H9 (cell line): ENCODE results near the gene RBM27. TPM values are rescaled to one million over a fixed set of nuclear protein-coding genes. Genes with fewer than 3 reads are reported as not detected.
"Not testable (repeated sequence)": the region's sequence is repeated elsewhere in the genome, so short reads cannot be mapped to it uniquely, and the experiment has no call there.

Source experiments
- DNase-seq: peaks from one replicate; pipeline ENCODE4 v3.0.0-alpha.2; 2017
- H2AFZ ChIP-seq: one replicate; pipeline ENCODE4 v1.6.1; 2013; ENCODE audit warnings: mild to moderate bottlenecking, low read length, control low read depth, moderate library complexity
- H2AK5ac ChIP-seq: 2 replicates; pipeline ENCODE4 v1.6.1; 2013; ENCODE audit warnings: low read length, control low read depth, mixed read lengths; ENCODE audit not compliant: insufficient read length
- H2BK120ac ChIP-seq: one replicate; pipeline ENCODE4 v1.6.1; 2013; ENCODE audit warnings: low read depth, mild to moderate bottlenecking, low read length, control low read depth, inconsistent platforms; ENCODE audit not compliant: poor library complexity, severe bottlenecking
- H2BK12ac ChIP-seq: 2 replicates; pipeline ENCODE4 v1.6.1; 2013; ENCODE audit warnings: low read length, control low read depth, mixed read lengths, low read depth; ENCODE audit not compliant: insufficient read length
- H2BK15ac ChIP-seq: 2 replicates; pipeline ENCODE4 v1.6.1; 2013; ENCODE audit warnings: low read depth, low read length, control low read depth
- H2BK20ac ChIP-seq: one replicate; pipeline ENCODE4 v1.6.1; 2013; ENCODE audit warnings: low read depth, mild to moderate bottlenecking, low read length, control low read depth, inconsistent platforms; ENCODE audit not compliant: poor library complexity, severe bottlenecking
- H2BK5ac ChIP-seq: 2 replicates; pipeline ENCODE4 v1.6.1; 2013; ENCODE audit warnings: low read length, control low read depth, mixed read lengths; ENCODE audit not compliant: insufficient read length
- H3K14ac ChIP-seq: 2 replicates; pipeline ENCODE4 v1.6.1; 2013; ENCODE audit warnings: low read length, control low read depth; ENCODE audit not compliant: insufficient read depth
- H3K18ac ChIP-seq: 2 replicates; pipeline ENCODE4 v1.6.1; 2013; ENCODE audit warnings: low read depth, mild to moderate bottlenecking, mixed read lengths, low read length, control low read depth; ENCODE audit not compliant: insufficient read length
- H3K23ac ChIP-seq: 2 replicates; pipeline ENCODE4 v1.6.1; 2013; ENCODE audit warnings: low read length, control low read depth, mixed read lengths, low read depth; ENCODE audit not compliant: insufficient read length
- H3K23me2 ChIP-seq: 2 replicates; pipeline ENCODE4 v1.6.1; 2013; ENCODE audit warnings: low read depth, mild to moderate bottlenecking, mixed read lengths, low read length, control low read depth; ENCODE audit not compliant: insufficient read length, poor library complexity, severe bottlenecking
- H3K27ac ChIP-seq: 2 replicates; pipeline ENCODE4 v1.5.1; 2013; ENCODE audit warnings: low read length, control low read depth, mixed read lengths, low read depth; ENCODE audit not compliant: insufficient read length
- H3K27me3 ChIP-seq: 2 replicates; pipeline ENCODE4 v1.6.1; 2013; ENCODE audit warnings: low read length, control low read depth, inconsistent platforms; ENCODE audit not compliant: insufficient read depth
- H3K4ac ChIP-seq: 2 replicates; pipeline ENCODE4 v1.6.1; 2013; ENCODE audit warnings: low read depth, mild to moderate bottlenecking, control low read depth, inconsistent platforms, low read length, moderate library complexity
- H3K4me1 ChIP-seq: 2 replicates; pipeline ENCODE4 v1.6.1; 2013; ENCODE audit warnings: low read length, control low read depth, inconsistent platforms; ENCODE audit not compliant: insufficient read depth
- H3K4me2 ChIP-seq: 2 replicates; pipeline ENCODE4 v1.6.1; 2013; ENCODE audit warnings: low read length, control low read depth, mixed read lengths; ENCODE audit not compliant: insufficient read length, insufficient read depth
- H3K56ac ChIP-seq: 2 replicates; pipeline ENCODE4 v1.6.1; 2013; ENCODE audit warnings: low read depth, mild to moderate bottlenecking, mixed read lengths, low read length, control low read depth; ENCODE audit not compliant: insufficient read length
- H3K79me1 ChIP-seq: 2 replicates; pipeline ENCODE4 v1.6.1; 2013; ENCODE audit warnings: low read depth, mild to moderate bottlenecking, moderate library complexity, low read length, control low read depth, inconsistent platforms; ENCODE audit not compliant: insufficient read depth, poor library complexity, severe bottlenecking
- H3K79me2 ChIP-seq: 2 replicates; pipeline ENCODE4 v1.6.1; 2013; ENCODE audit warnings: low read length, control low read depth, inconsistent platforms; ENCODE audit not compliant: insufficient read depth
- H3K9ac ChIP-seq: 2 replicates; pipeline ENCODE4 v1.6.1; 2013; ENCODE audit warnings: low read length, control low read depth, mixed read lengths; ENCODE audit not compliant: insufficient read length; ENCODE audit errors: extremely low read depth
- H3K9me3 ChIP-seq: one replicate; pipeline ENCODE4 v1.6.1; 2013; ENCODE audit warnings: low read depth, low read length, inconsistent platforms; ENCODE audit not compliant: control insufficient read depth
- H3T11ph ChIP-seq: one replicate; pipeline ENCODE4 v1.6.1; 2013; ENCODE audit warnings: mild to moderate bottlenecking, low read length, control low read depth, inconsistent platforms
- H4K20me1 ChIP-seq: one replicate; pipeline ENCODE4 v1.6.1; 2013; ENCODE audit not compliant: control insufficient read depth, insufficient read length, insufficient read depth
- H4K5ac ChIP-seq: 2 replicates; pipeline ENCODE4 v1.6.1; 2013; ENCODE audit warnings: low read depth, mild to moderate bottlenecking, mixed read lengths, low read length, control low read depth; ENCODE audit not compliant: insufficient read length
- H4K8ac ChIP-seq: replicated peaks from 2 replicates; pipeline ENCODE4 v1.6.1; 2013; ENCODE audit warnings: low read length, control low read depth, mixed read lengths, low read depth; ENCODE audit not compliant: insufficient read length
- H4K91ac ChIP-seq: 2 replicates; pipeline ENCODE4 v1.6.1; 2013; ENCODE audit warnings: low read depth, mild to moderate bottlenecking, moderate library complexity, mixed read lengths, low read length, control low read depth; ENCODE audit not compliant: insufficient read length
- H3K27ac Mint-ChIP-seq, 3 experiments: 2 replicates in 2 of 3; 3 replicates in 1 of 3; pipeline ENCODE4 v1.8.0; 2020 to 2021; ENCODE audit warnings: mixed read lengths in 3 of 3, mild to moderate bottlenecking in 1 of 3, moderate library complexity in 1 of 3
- H3K27me3 Mint-ChIP-seq: 2 replicates; pipeline ENCODE4 v1.8.0; 2021; ENCODE audit warnings: low read depth, mild to moderate bottlenecking, moderate library complexity, mixed read lengths
- H3K36me3 Mint-ChIP-seq, 3 experiments: 2 replicates in 2 of 3; 3 replicates in 1 of 3; pipeline ENCODE4 v1.8.0; 2020 to 2021; ENCODE audit warnings: low read depth in 3 of 3, mixed read lengths in 3 of 3; ENCODE audit not compliant: insufficient read depth in 1 of 3
- H3K4me1 Mint-ChIP-seq, 2 experiments: 2 replicates each; pipeline ENCODE4 v1.8.0; 2020; ENCODE audit warnings: mixed read lengths in 2 of 2
- H3K4me3 Mint-ChIP-seq, 2 experiments: 2 replicates in 1 of 2; 3 replicates in 1 of 2; pipeline ENCODE4 v1.8.0; 2020 to 2021; ENCODE audit warnings: mild to moderate bottlenecking in 2 of 2, mixed read lengths in 2 of 2, moderate library complexity in 1 of 2
- H3K9me3 Mint-ChIP-seq, 2 experiments: 2 replicates in 1 of 2; 3 replicates in 1 of 2; pipeline ENCODE4 v1.8.0; 2020; ENCODE audit warnings: mild to moderate bottlenecking in 2 of 2, mixed read lengths in 2 of 2, moderate library complexity in 1 of 2
- WGBS: extraction: QIAGEN DNeasy Blood & Tissue Kit; methylation state at CpG from one replicate; pipeline ENCODE4 v1.1.7; 2013; ENCODE audit warnings: missing lambda C conversion rate, low lambda C conversion rate, mixed read lengths; ENCODE audit not compliant: insufficient read length; ENCODE audit errors: extremely low coverage; 5-methylcytosine and 5-hydroxymethylcytosine counted together
- total RNA-seq: library from RNA; stranded (reverse); gene quantifications from 2 replicates; pipeline ENCODE4 v1.2.1, GENCODE V29; 2021
- TF ChIP-seq, protein P1 (sequence below): fragments of 200-600 bp; sonication (generic); conservative IDR thresholded peaks from 3 replicates; pipeline ENCODE4 v1.8.0; 2021; ENCODE audit warnings: antibody characterized with exemption, mild to moderate bottlenecking

RBM27 gene
- total RNA-seq, 1 experiment from 2014 or later, result 33.8 TPM

DNA sequence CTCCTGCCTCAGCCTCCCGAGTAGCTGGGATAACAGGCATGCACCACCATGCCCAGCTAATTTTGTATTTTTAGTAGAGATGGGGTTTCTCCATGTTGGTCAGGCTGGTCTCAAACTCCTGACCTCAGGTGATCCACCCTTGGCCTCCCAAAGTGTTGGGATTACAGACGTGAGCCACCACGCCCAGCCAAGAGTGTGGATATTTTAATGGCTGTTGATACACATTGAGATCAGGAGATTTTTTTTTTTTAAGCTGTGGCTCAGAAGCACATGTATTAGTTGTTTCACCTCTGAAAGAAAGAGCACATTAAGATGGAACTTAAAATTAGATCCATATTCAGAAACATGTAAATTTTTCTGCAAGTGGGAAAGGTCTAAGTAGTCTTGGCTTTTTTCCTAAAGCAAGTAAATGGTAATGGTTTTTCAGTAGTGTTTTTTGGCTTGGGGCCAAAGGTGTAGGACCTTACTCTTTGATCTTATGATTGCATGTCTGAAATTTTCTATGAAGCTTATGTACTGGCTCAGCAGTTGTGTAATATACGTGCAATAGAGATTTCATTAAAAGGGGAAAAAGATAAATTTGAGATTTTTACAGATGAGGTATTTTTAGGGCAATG, 9.9 kb downstream of the RBM27 start:
- Mint-ChIP-seq H3K4me3 (no peak overlapping the region), H3K27ac (0 out of 7 replicates have a peak overlapping the region, but pooled peaks of 1 of the 3 experiments have one; percentile 39), H3K4me1 (no peaks in the 10 kb centered on the region), H3K27me3 (no peaks in the 10 kb centered on the region), H3K36me3 (peaks cover 3 to 5% (median 4%) of the 10 kb centered on the region in 3 experiments; a peak in 3 of 7 replicates), H3K9me3 (no peaks in the 10 kb centered on the region)
- Histone ChIP-seq H3K4ac (no peak overlapping the region), H3K4me2 (no peak overlapping the region), H3K18ac (no peak overlapping the region), H4K5ac (no peak overlapping the region), H3K27me3 (no peaks in the 10 kb centered on the region), H3K79me2 (peaks cover 31% of the 10 kb centered on the region; the same call in 1 of the 2 replicates), H3K27ac (no peak overlapping the region), H2BK120ac (no peak overlapping the region), H3K23ac (no peak overlapping the region), H2AK5ac (no peak overlapping the region), H4K8ac (no peak overlapping the region), H2BK15ac (no peak overlapping the region), H3K9ac (no peak overlapping the region), H2BK20ac (no peak overlapping the region), H3K23me2 (no peaks in the 10 kb centered on the region), H2BK5ac (no peak overlapping the region), H4K91ac (no peak overlapping the region), H3K9me3 (no peaks in the 10 kb centered on the region), H3K14ac (no peak overlapping the region), H3T11ph (no peak overlapping the region), H3K56ac (no peak overlapping the region), H3K4me1 (no peaks in the 10 kb centered on the region), H4K20me1 (no peaks in the 10 kb centered on the region), H3K79me1 (peaks cover 5% of the 10 kb centered on the region), H2AFZ (no peak overlapping the region), H2BK12ac (no peak overlapping the region)
- WGBS, result no CpG with 5 or more reads among the region's 4 CpGs
- no peak for DNase-seq
- TF ChIP-seq, protein P1, sequence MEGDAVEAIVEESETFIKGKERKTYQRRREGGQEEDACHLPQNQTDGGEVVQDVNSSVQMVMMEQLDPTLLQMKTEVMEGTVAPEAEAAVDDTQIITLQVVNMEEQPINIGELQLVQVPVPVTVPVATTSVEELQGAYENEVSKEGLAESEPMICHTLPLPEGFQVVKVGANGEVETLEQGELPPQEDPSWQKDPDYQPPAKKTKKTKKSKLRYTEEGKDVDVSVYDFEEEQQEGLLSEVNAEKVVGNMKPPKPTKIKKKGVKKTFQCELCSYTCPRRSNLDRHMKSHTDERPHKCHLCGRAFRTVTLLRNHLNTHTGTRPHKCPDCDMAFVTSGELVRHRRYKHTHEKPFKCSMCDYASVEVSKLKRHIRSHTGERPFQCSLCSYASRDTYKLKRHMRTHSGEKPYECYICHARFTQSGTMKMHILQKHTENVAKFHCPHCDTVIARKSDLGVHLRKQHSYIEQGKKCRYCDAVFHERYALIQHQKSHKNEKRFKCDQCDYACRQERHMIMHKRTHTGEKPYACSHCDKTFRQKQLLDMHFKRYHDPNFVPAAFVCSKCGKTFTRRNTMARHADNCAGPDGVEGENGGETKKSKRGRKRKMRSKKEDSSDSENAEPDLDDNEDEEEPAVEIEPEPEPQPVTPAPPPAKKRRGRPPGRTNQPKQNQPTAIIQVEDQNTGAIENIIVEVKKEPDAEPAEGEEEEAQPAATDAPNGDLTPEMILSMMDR, result no peak

DNA sequence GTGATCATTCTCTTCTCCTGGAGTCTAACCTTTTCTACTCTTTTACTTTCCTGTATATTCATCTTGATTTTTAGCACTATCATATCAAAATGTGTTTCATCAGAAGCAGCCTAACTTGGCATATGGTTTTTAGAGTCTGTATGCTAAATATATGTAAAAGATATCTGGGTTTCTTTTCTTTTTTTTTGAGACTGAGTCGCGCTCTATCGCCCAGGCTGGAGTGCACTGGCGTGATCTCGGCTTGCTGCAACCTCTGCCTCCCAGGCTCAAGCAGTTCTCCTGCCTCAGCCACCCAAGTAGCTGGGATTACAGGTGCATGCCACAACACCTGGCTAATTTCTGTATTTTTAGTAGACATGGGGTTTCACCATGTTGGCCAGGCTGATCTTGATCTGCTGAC, 11.5 kb downstream of the RBM27 start:
- not testable (repeated sequence) for H4K5ac ChIP-seq, H3K9me3 Mint-ChIP-seq, H3K4me2 ChIP-seq, H3K27me3 Mint-ChIP-seq, DNase-seq, H4K91ac ChIP-seq, H4K8ac ChIP-seq, H3K23me2 ChIP-seq, H2AFZ ChIP-seq, H3K14ac ChIP-seq, H2BK120ac ChIP-seq, H4K20me1 ChIP-seq, H2AK5ac ChIP-seq, H2BK15ac ChIP-seq, H2BK20ac ChIP-seq, H3K4ac ChIP-seq, H3K9ac ChIP-seq, H3K79me1 ChIP-seq, H3T11ph ChIP-seq, H3K4me3 Mint-ChIP-seq, H3K56ac ChIP-seq, H3K27ac Mint-ChIP-seq, H3K23ac ChIP-seq, H3K18ac ChIP-seq, H2BK5ac ChIP-seq, H3K9me3 ChIP-seq, H2BK12ac ChIP-seq, H3K4me1 Mint-ChIP-seq, H3K4me1 ChIP-seq, H3K27ac ChIP-seq, H3K27me3 ChIP-seq
- peaks cover 25% of the 10 kb centered on the region; the same call in 1 of the 2 replicates for H3K79me2 ChIP-seq
- WGBS, result no CpG with 5 or more reads among the region's 5 CpGs
- peaks cover 8 to 12% (median 9%) of the 10 kb centered on the region in 3 experiments; a peak in 6 of 7 replicates for H3K36me3 Mint-ChIP-seq
